Osteocyte (in vitro differentiated cells): ENCODE measurements around the gene HIPK2. TPM values are rescaled to one million over a fixed set of nuclear protein-coding genes. Genes with fewer than 3 reads are reported as not detected.

Source experiments
- DNase-seq: peaks from one replicate; pipeline ENCODE4 v3.0.0; 2021; ENCODE audit warnings: mixed read lengths; ENCODE audit not compliant: unreplicated experiment; ENCODE audit errors: extremely low spot score
- H3K27ac Mint-ChIP-seq: one replicate; pipeline ENCODE4 v1.8.0; 2021; ENCODE audit warnings: mild to moderate bottlenecking, mixed read lengths; ENCODE audit not compliant: unreplicated experiment
- H3K27me3 Mint-ChIP-seq: one replicate; pipeline ENCODE4 v1.8.0; 2021; ENCODE audit warnings: mixed read lengths; ENCODE audit not compliant: unreplicated experiment
- H3K36me3 Mint-ChIP-seq: one replicate; pipeline ENCODE4 v1.8.0; 2021; ENCODE audit warnings: mixed read lengths; ENCODE audit not compliant: unreplicated experiment
- H3K4me1 Mint-ChIP-seq: one replicate; pipeline ENCODE4 v1.8.0; 2021; ENCODE audit warnings: mixed read lengths; ENCODE audit not compliant: unreplicated experiment
- H3K4me3 Mint-ChIP-seq: one replicate; pipeline ENCODE4 v1.8.0; 2021; ENCODE audit warnings: mild to moderate bottlenecking, moderate library complexity, mixed read lengths; ENCODE audit not compliant: unreplicated experiment
- H3K9me3 Mint-ChIP-seq: one replicate; pipeline ENCODE4 v1.8.0; 2021; ENCODE audit warnings: mixed read lengths; ENCODE audit not compliant: unreplicated experiment
- CTCF ChIP-seq: fragments of 200-600 bp; sonication (generic); IDR thresholded peaks from 2 replicates; pipeline ENCODE4 v1.5.0; 2021; ENCODE audit warnings: antibody characterized with exemption, mild to moderate bottlenecking, moderate library complexity
- total RNA-seq: library from RNA; stranded (reverse); gene quantifications from 2 replicates; pipeline ENCODE4 v1.2.1, GENCODE V29; 2021

Gene HIPK2
- total RNA-seq, 1 donor from 2014 or later, result 90.8 TPM

GRCh38 chr7:139566075-139566474 is 211.7 kb downstream of the HIPK2 start:
- no peaks in the 10 kb centered on the region for H3K9me3 Mint-ChIP-seq
- no peak overlapping the region for H3K27ac Mint-ChIP-seq
- no peaks in the 10 kb centered on the region for H3K27me3 Mint-ChIP-seq
- DNase-seq, result no peak
- H3K36me3 Mint-ChIP-seq, result peaks cover 52% of the 10 kb centered on the region
- no peaks in the 10 kb centered on the region for H3K4me1 Mint-ChIP-seq
- no peak overlapping the region for H3K4me3 Mint-ChIP-seq
- TF ChIP-seq CTCF, result no peak

GRCh38 chr7:139563856-139564255 is 213.9 kb downstream of the HIPK2 start:
- peaks cover 48% of the 10 kb centered on the region for H3K36me3 Mint-ChIP-seq
- no peak overlapping the region for H3K27ac Mint-ChIP-seq
- DNase-seq, result no peak
- no peaks in the 10 kb centered on the region for H3K27me3 Mint-ChIP-seq
- no peak for TF ChIP-seq CTCF
- no peaks in the 10 kb centered on the region for H3K4me1 Mint-ChIP-seq
- no peak overlapping the region for H3K4me3 Mint-ChIP-seq
- H3K9me3 Mint-ChIP-seq, result no peaks in the 10 kb centered on the region

- Mint-ChIP-seq H3K36me3 (peaks cover 42% of the 10 kb centered on the region), H3K4me3 (no peak overlapping the region)
Observed at GRCh38 chr7:139562961-139563565, 214.7 kb downstream of the HIPK2 start.

GRCh38 chr7:139562491-139562890 is 215.3 kb downstream of the HIPK2 start:
- Mint-ChIP-seq H3K36me3 (peaks cover 38% of the 10 kb centered on the region), H3K27me3 (peaks cover 4% of the 10 kb centered on the region), H3K4me3 (no peak overlapping the region), H3K9me3 (no peaks in the 10 kb centered on the region), H3K4me1 (no peaks in the 10 kb centered on the region), H3K27ac (no peak overlapping the region)
- no peak for DNase-seq
- no peak for TF ChIP-seq CTCF

More at GRCh38 chr7:139562961-139563565, 214.7 kb downstream of the HIPK2 start:
- Mint-ChIP-seq H3K27ac (no peak overlapping the region), H3K4me1 (no peaks in the 10 kb centered on the region), H3K9me3 (no peaks in the 10 kb centered on the region), H3K27me3 (no peaks in the 10 kb centered on the region)
- DNase-seq, result no peak
- no peak for TF ChIP-seq CTCF

GRCh38 chr7:139560678-139561077 is 217.1 kb downstream of the HIPK2 start:
- TF ChIP-seq CTCF, result no peak
- Mint-ChIP-seq H3K27ac (no peak overlapping the region), H3K4me1 (no peaks in the 10 kb centered on the region), H3K36me3 (peaks cover 27% of the 10 kb centered on the region), H3K4me3 (no peak overlapping the region), H3K9me3 (no peaks in the 10 kb centered on the region), H3K27me3 (peaks cover 10% of the 10 kb centered on the region)
- no peak for DNase-seq
